Measurements from ENCODE around the gene PTMA. TPM values are rescaled to one million over a fixed set of nuclear protein-coding genes. Genes with fewer than 3 reads are reported as not detected.

PTMA gene
- polyA plus RNA-seq, 1 donor from 2014 or later: 2,091 TPM

- Histone ChIP-seq H3K9me2 (ENCODE audit: insufficient read depth, low read length) (no peaks in the 10 kb centered on the region), H3K4me3 (ENCODE audit: low read length) (peak overlapping the region; percentile 100), H3K4me2 (ENCODE audit: low read length) (peak overlapping the region; percentile 68), H3F3A (ENCODE audit: insufficient read depth, low read length, poor library complexity, severe bottlenecking) (peaks cover 8% of the 10 kb centered on the region), H2AFZ (ENCODE audit: low read depth, low read length) (no peak overlapping the region), H4K20me1 (ENCODE audit: insufficient read depth) (peaks cover 44% of the 10 kb centered on the region), H3K27me3 (ENCODE audit: insufficient read depth, low read depth, low read length) (no peaks in the 10 kb centered on the region), H3K27ac (ENCODE audit: low read length) (peak overlapping the region; percentile 95), H3K79me2 (replicated peaks; ENCODE audit: insufficient read depth, low read length) (peaks cover 50% of the 10 kb centered on the region), H3K9ac (ENCODE audit: low read length) (peak overlapping the region; percentile 99), H3K9me3 (ENCODE audit: low read length) (no peaks in the 10 kb centered on the region), H3K36me3 (ENCODE audit: insufficient read depth, low read length) (peaks cover 4% of the 10 kb centered on the region)
- TF ChIP-seq RAD21 (conservative IDR thresholded peaks at IDR 0.05) (no peak), POLR2AphosphoS5 (IDR thresholded peaks at IDR 0.05) (no peak), REST (IDR thresholded peaks at IDR 0.05; ENCODE audit: borderline replicate concordance) (no peak), MXI1 (conservative IDR thresholded peaks at IDR 0.05; ENCODE audit: poor library complexity, severe bottlenecking) (no peak), EP300 (conservative IDR thresholded peaks at IDR 0.05; ENCODE audit: poor library complexity, severe bottlenecking) (no peak), EZH2 (IDR thresholded peaks at IDR 0.05; ENCODE audit: borderline replicate concordance, insufficient read depth, low read length, poor library complexity, severe bottlenecking) (no peak), TAF1 (IDR thresholded peaks at IDR 0.05; ENCODE audit: low read depth) (no peak), SMC3 (conservative IDR thresholded peaks at IDR 0.05; ENCODE audit: poor library complexity) (no peak)
- TF ChIP-seq, protein P1, sequence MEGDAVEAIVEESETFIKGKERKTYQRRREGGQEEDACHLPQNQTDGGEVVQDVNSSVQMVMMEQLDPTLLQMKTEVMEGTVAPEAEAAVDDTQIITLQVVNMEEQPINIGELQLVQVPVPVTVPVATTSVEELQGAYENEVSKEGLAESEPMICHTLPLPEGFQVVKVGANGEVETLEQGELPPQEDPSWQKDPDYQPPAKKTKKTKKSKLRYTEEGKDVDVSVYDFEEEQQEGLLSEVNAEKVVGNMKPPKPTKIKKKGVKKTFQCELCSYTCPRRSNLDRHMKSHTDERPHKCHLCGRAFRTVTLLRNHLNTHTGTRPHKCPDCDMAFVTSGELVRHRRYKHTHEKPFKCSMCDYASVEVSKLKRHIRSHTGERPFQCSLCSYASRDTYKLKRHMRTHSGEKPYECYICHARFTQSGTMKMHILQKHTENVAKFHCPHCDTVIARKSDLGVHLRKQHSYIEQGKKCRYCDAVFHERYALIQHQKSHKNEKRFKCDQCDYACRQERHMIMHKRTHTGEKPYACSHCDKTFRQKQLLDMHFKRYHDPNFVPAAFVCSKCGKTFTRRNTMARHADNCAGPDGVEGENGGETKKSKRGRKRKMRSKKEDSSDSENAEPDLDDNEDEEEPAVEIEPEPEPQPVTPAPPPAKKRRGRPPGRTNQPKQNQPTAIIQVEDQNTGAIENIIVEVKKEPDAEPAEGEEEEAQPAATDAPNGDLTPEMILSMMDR (IDR thresholded peaks at IDR 0.05; ENCODE audit: poor library complexity, severe bottlenecking): no peak
Observed at GRCh38 chr2:231709636-231709980, 1.3 kb downstream of the PTMA start.

DNA sequence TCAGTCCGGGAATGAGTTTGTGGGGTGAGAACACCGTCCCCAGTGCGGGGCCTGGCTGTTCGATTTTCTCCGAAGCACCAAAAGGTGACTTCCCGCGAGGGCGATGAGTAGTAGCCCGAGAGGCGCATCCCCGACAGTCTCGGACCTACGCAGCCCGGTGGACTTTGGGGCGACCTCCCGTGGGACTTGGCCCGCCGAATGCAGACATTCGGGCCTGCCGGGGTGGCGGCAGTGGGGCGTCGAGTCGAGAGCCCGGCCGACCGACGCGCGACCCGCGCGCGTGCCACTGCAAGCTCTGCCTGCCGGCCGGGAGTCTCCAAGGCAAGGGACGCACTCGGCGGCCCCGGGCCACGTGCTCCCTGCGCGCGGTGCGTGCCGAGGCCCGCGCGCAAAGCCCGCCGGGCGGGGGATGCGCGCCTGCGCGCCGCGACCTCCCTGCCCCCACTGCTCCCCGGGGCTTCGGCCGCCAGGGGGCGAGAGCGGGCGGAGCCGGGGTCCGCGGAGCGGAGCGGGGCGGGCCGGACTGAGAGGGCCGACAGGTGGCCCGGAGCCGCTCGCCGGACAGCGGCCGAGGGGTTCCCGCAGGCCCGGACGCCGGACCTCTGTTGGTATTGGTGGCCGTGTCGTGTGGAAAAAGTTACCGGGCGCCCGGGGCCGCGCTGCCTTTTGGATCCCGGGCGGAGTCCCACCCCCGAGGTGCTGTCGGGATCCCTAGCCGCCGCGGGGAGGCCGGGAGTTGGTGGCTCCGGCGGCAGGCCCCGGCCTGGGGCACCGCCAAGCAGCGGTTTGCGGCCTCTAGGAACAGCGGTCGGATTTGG lies 1.9 kb downstream of the PTMA start:
- H3K9ac ChIP-seq (ENCODE audit: low read length): peak overlapping the region; percentile 99
- H2AFZ ChIP-seq (ENCODE audit: low read depth, low read length): no peak overlapping the region
- H4K20me1 ChIP-seq (ENCODE audit: insufficient read depth): peaks cover 48% of the 10 kb centered on the region
- TF ChIP-seq, protein P1 (IDR thresholded peaks at IDR 0.05; ENCODE audit: poor library complexity, severe bottlenecking): peak; percentile 98
- TF ChIP-seq SMC3 (conservative IDR thresholded peaks at IDR 0.05; ENCODE audit: poor library complexity) (peak; percentile 70), REST (IDR thresholded peaks at IDR 0.05; ENCODE audit: borderline replicate concordance) (peak; percentile 40), EP300 (conservative IDR thresholded peaks at IDR 0.05; ENCODE audit: poor library complexity, severe bottlenecking) (peak; percentile 58), TAF1 (IDR thresholded peaks at IDR 0.05; ENCODE audit: low read depth) (peak; percentile 71), MXI1 (conservative IDR thresholded peaks at IDR 0.05; ENCODE audit: poor library complexity, severe bottlenecking) (peak; percentile 96), POLR2AphosphoS5 (IDR thresholded peaks at IDR 0.05) (peak; percentile 63), RAD21 (conservative IDR thresholded peaks at IDR 0.05) (peak; percentile 57), EZH2 (IDR thresholded peaks at IDR 0.05; ENCODE audit: borderline replicate concordance, insufficient read depth, low read length, poor library complexity, severe bottlenecking) (no peak)
- H3K9me2 ChIP-seq (ENCODE audit: insufficient read depth, low read length): no peaks in the 10 kb centered on the region
- H3K27ac ChIP-seq (ENCODE audit: low read length): peak overlapping the region; percentile 95
- H3K9me3 ChIP-seq (ENCODE audit: low read length): no peaks in the 10 kb centered on the region
- H3K79me2 ChIP-seq (replicated peaks; ENCODE audit: insufficient read depth, low read length): peaks cover 50% of the 10 kb centered on the region
- peak overlapping the region; percentile 96 for H3K4me2 ChIP-seq (ENCODE audit: low read length)
- H3F3A ChIP-seq (ENCODE audit: insufficient read depth, low read length, poor library complexity, severe bottlenecking): peaks cover 11% of the 10 kb centered on the region
- H3K27me3 ChIP-seq (ENCODE audit: insufficient read depth, low read depth, low read length): no peaks in the 10 kb centered on the region
- peaks cover 4% of the 10 kb centered on the region for H3K36me3 ChIP-seq (ENCODE audit: insufficient read depth, low read length)
- H3K4me3 ChIP-seq (ENCODE audit: low read length): peak overlapping the region; percentile 100

Data from neural cell (in vitro differentiated cells).